ENCODE measurements around the gene STK32B.

STK32B gene

GRCh38 chr4:5125321-5125720 is 74.0 kb downstream of the STK32B start:
- DNase-seq (ENCODE audit: low read depth): no peak

DNA sequence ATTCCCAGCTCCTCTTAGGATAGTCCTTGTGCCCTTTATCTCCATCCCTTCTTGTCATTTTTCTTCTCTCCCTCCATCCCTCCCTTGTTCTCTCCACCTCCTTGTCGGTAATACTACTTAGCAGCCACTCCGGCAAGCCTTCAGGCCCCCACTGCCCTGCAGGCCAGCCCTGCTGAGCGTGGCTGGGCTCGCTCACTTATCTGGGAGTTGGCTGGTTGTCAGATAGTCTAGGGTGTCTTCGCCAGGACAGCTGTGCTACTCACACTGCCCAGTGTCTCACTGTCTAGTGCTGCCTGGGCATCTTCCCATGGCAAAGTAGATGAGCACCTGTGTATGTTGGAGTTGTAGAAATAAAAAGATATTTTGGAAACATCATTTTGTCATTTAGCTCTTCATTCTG is 75.0 kb downstream of the STK32B start:
- no peak for DNase-seq (ENCODE audit: low read depth)

DNA sequence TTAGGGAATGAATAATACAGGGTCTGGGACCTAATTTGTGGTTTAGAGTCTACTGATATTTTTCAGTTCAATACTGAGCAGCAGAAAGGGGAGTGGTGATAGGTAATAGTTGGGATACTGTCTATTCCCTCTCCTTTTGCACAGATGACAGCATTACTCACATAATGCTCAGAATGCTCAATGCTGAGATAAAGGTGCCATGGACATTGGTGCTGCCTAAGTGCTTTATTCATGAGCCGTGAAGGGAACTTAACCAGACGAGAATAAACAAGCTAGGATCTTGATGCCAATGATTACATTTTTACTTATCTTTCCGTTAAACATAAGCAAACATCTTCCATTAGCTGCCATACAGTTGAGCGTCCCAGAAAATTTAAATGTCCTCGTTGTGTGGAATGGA is 75.6 kb downstream of the STK32B start:
- DNase-seq (ENCODE audit: low read depth): no peak

DNA sequence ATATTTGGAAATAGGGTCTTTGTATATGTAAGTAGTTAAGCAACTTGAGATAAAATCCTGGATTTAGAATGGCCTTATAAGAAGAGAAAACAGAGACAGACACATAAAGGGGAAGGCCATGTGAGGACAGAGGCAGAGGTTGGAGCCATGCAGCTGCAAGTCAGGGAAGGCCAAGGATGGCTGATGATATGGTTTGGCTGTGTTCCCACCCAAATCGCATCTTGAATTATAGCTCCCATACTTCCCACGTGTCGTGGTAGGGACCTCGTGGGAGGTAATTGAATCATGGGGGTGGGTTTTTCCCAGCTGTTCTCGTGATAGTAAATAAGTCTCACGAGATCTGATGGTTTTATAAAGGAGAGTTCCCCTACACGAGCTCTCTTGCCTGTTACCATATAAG is 76.3 kb downstream of the STK32B start:
- no peak for DNase-seq (ENCODE audit: low read depth)

- no peak for DNase-seq (ENCODE audit: low read depth)
Observed at GRCh38 chr4:5128569-5128968, 77.3 kb downstream of the STK32B start.

DNA sequence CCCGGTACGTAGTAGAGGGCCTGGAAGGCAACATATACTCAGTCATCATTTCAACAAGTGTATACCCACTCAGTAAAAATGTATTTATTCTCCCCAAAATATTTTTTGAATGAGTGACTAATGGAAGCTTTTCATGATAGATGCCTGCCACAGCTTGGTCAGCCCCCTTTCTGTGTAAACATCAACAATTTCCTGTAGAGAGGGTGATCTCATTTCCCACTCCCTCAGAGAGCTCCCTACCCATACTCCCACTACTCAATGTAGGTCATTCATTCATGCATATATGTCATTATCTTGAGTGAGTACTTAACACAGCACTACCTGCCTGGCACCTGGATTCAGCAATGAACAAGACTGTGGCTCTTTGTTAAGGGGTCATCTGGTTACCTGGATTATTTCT is 81.9 kb downstream of the STK32B start:
- DNase-seq (ENCODE audit: low read depth): no peak

GRCh38 chr4:5133933-5134594 is 82.8 kb downstream of the STK32B start:
- DNase-seq (ENCODE audit: low read depth): no peak

DNA sequence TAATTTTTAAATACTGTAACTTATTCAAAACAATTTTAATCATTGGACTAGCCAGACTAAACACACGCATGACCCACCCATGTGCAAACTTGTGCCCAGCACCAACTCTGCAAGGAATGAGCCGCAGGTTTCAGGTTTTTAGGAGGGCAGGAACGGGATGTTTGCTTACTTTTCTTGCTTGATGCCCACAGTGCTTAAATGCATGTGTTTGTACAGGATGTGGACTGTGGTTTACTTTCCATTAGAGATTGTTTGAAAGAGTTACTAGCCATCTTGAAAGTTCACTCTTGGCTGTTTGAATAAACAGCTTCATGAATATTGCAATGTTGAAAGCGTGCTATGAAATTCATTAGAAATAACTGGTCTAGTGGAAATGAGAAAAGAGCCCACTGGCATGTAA is 83.3 kb downstream of the STK32B start:
- no peak for DNase-seq (ENCODE audit: low read depth)

DNA sequence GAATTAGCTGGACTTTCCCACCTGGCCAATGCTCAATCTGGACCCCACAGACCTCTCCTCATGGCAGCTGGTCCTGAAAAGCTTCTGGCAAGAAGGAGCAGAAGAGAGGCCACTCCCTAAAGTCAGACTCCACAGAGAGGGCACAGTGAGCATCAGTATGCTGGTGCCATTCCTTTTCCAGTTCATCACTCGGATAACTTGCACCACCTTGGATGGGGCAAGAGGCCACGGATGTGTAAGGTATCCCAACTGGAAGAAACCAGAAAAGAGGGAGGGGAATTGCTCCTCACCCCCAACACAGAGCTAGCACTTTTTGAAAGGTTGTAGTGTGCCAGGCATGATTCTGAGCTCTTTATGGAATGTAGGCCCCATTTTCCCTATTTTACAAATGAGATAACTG is 85.9 kb downstream of the STK32B start:
- DNase-seq (ENCODE audit: low read depth): no peak

DNA sequence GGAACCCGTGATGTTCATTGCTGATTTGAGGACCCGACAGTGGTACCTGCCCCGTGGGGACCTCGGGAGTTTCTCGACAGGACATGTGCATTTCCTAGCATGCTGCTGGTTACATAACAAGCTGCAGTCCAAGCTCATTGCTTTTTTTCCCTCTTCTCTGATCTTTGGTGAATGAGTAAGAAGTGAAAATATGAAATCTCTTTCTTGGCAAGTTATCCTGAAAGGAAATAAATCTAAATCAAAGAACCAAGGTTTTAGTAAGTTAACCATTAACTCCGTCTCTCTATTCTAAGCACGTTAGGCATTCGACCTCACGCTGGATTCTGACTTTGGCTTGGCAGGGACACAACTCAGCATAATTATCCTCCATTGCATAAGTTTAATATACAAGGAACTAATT is 86.6 kb downstream of the STK32B start:
- no peak for DNase-seq (ENCODE audit: low read depth)

DNA sequence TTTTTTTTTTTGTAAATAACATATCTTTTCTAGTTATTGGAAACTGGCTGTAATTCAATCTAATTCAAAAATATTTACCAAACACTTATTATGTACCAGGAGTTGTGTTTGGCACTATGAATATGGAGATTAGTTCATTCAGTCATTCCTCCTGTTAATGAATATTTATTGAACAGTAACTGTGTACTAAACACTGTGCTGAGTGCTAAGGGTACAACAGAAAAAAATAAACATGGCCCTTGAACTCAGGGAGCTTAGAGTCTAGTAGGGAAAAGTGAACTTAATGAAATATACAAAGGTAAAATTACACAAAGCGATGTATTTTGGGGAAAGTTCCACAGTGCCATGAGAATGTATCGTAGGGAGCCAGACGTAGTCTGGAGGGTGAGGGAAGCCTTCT is 87.1 kb downstream of the STK32B start:
- no peak for DNase-seq (ENCODE audit: low read depth)

- DNase-seq (ENCODE audit: low read depth): no peak
Observed at GRCh38 chr4:5139141-5139540, 87.9 kb downstream of the STK32B start.

GRCh38 chr4:5141802-5142201 is 90.5 kb downstream of the STK32B start:
- DNase-seq (ENCODE audit: low read depth): no peak

DNA sequence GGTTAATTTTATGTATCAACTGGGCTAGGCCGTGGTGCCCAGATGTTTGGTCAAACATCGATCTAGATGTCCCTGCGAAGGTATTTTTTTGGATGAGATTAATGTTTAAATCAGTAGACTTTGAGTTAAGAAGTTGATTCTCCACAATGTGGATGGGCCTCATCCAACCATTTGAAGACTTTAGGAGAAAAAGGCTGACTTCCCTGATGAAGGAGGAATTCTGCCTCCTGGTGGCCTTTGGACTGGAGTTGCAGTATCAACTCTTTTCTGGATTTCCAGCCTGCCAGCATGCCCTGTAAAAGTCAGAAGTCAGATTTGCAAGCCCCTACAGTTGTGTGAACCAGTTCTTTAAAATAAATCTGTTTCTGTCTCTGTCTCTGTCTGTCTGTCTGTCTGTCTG is 91.4 kb downstream of the STK32B start:
- no peak for DNase-seq (ENCODE audit: low read depth)

DNA sequence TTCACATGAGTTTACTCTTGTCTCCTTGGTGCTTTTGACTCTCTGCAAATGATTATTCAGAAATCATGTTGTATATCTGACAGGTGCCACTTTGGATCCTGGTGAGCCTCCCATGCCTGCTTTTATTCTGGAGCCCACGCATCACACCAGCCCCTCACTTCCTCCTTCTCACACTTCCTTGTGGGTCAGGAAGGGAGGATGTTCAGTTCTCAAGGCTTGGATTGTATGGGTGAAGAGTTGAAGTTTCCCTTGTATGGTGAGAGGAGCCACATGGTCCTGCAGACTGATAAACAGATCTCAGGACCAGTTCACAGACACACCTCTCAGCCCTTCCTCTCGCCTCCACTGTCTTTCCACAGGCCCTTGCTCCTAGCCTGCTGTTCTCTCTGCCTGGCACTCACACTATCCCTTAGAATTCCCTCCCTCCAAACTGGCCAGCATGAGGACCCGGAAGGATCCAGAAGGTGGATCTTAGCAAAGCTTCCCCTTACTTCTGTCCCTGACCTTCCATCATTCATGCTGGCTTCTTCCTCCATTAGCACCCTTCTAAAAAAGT is 92.1 kb downstream of the STK32B start:
- DNase-seq (ENCODE audit: low read depth): no peak

DNA sequence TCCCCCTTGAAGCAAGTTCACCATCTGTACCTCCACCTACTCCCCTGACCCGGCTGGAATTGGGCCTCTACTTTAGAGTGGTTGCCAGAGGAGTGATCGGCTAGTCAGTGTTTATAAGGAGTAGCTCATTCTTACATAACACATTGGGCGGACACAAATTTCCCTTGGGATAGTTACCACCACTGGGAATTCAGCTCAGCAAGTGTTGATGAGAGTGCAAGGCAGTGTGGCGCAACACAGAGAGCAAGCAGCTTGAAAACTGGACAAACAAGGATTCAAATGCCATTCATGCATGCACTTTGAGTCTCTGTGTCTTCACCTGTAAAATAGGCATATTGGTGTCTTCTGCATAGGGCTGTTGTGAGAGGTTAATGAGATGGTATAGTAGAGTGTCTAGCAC is 92.7 kb downstream of the STK32B start:
- no peak for DNase-seq (ENCODE audit: low read depth)

DNA sequence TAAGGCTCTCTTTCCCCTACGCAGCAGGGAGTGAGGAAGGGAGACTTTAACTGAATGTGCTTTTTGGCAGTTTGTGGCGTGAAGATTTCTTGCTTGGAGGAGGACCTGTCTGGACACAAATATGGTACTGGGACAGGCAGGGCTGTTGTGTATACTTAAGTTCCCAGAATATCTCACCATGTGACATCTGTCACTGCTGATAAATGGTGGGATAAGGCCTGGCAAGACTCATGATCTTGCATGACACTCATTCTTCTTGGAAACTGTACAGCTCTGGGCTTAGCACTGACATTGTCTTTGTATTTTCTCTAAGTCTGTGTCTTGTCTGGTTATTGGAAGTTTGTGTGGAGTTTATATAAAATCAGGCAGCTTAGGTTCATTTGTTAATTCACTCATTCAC is 93.1 kb downstream of the STK32B start:
- no peak for DNase-seq (ENCODE audit: low read depth)

DNA sequence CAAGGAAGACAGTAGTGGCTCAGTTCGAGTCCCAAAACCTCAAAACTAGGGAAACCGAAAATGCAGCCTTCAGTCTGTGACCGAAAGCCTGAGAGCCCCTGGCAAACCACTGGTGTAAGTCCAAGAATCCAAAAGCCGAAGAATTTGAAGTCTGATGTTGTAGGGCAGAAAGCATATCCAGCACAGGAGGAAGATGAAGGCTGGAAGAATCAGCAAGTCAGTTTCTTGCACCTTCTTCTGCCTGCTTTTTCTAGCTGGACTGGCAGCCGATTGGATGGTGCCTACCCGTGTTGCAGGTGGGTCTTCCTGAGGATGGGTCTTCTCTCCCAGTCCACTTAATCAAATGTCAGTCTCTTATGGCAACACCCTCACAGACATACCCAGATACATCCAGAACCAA is 95.0 kb downstream of the STK32B start:
- DNase-seq (ENCODE audit: low read depth): no peak

DNA sequence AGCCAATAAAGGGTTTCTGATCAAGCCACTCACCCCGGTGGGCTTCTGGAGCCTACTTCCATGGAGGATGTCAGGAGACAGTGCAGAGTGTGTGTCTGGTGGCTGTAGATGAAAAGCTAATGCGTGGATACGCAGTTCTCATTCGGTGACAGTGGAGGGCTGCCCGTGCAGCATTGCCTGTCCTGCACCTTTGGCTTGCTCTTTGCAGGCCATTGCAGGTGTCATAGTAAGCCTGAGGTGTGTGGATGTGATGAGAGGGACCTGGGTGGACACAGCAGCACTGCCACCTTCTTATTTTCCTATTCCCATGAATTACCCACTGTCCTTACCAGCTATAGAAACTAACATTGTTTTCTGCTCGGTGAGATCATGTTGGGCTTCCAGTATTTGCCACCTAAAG is 101.2 kb downstream of the STK32B start:
- no peak for DNase-seq (ENCODE audit: low read depth)

DNA sequence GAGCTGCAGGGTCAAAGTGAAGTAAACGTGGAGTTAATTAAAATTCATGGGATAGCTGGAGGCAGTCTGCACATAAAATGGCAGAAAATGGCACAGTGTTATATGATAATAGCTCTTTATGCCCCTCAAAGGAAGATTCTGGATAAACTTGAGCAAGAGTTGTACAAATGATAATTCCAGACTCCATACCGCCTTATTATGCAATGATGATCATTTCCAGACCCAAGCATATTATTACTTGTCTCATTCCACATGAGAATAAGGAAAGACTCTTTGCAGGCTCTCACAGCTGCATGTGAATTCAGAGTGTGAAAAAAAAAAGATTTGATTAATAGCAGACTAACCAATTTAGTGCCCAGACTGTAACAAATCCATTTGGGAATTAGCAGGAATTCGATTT is 105.4 kb downstream of the STK32B start:
- no peak for DNase-seq (ENCODE audit: low read depth)

DNA sequence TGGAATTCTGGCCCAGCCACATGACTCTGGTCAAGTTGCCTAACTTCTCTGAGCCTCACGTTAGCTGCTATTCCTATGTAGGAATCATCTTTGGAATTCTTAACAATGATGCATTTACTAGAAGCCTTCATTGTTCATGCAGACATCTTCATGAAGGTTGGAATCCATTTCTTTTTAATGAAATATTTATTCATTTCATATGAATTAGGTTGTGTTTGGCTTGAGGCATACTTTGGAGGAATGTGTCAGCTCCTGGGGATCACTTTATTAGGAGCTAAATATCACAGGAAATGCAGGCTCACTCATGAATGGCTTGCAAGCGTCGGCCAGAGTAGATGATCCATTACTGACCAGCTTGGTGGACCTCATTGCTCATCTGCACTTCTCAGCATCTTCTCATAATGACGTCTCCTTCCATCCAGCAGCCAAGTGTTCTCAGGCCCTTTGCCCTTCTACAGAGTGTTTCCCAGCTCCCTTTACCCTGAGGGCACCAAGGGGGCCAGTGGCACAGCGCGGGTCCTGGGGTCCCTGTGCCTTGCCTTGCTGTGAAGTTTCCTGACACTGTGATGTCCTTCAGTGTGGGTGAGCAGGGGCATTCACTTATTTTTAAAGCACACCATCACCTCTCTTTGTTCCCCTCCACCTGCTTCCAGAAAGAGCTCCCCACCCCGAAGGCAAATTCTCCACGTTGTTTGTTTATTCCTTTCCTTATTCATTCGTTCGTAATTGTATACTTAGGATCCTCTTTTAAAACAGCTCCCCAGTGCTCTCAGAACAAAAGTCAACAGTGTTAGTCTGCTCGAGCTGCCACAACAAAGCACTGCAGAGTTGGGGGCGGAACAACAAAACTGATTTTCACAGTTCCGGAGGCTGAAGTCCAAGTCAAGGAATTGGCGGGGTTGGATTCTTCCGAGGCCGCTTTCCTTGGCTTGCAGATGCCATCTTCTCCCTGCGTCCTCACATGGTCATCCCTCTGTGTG is 106.8 kb downstream of the STK32B start:
- DNase-seq (ENCODE audit: low read depth): no peak

GRCh38 chr4:5158825-5159224 is 107.5 kb downstream of the STK32B start:
- DNase-seq (ENCODE audit: low read depth): no peak

- DNase-seq (ENCODE audit: low read depth): no peak
Observed at GRCh38 chr4:5160668-5161067, 109.4 kb downstream of the STK32B start.
